Chondrocyte (in vitro differentiated cells): ENCODE measurements around the gene PTCHD1. TPM values are rescaled to one million over a fixed set of nuclear protein-coding genes. Genes with fewer than 3 reads are reported as not detected.

ENCODE experiments used
- DNase-seq: peaks from one replicate; pipeline ENCODE4 v3.0.0; 2021; ENCODE audit warnings: mixed read lengths, low spot score
- H3K27ac Mint-ChIP-seq: one replicate; pipeline ENCODE4 v1.8.0; 2021; ENCODE audit warnings: mild to moderate bottlenecking, moderate library complexity, mixed read lengths; ENCODE audit not compliant: unreplicated experiment
- H3K27me3 Mint-ChIP-seq: 2 replicates; pipeline ENCODE4 v1.8.0; 2021; ENCODE audit warnings: low read depth, mixed read lengths
- H3K36me3 Mint-ChIP-seq: 2 replicates; pipeline ENCODE4 v1.8.0; 2021; ENCODE audit warnings: low read depth, mixed read lengths
- H3K4me1 Mint-ChIP-seq: 2 replicates; pipeline ENCODE4 v1.8.0; 2021; ENCODE audit warnings: low read depth, mild to moderate bottlenecking, mixed read lengths
- H3K4me3 Mint-ChIP-seq: one replicate; pipeline ENCODE4 v1.8.0; 2021; ENCODE audit warnings: mild to moderate bottlenecking, moderate library complexity, mixed read lengths; ENCODE audit not compliant: unreplicated experiment
- H3K9me3 Mint-ChIP-seq: 2 replicates; pipeline ENCODE4 v1.8.0; 2021; ENCODE audit warnings: low read depth, mixed read lengths
- CTCF ChIP-seq: fragments of 200-600 bp; sonication (generic); IDR thresholded peaks from 2 replicates; pipeline ENCODE4 v1.5.0; 2021; ENCODE audit warnings: antibody characterized with exemption, mild to moderate bottlenecking, moderate library complexity
- total RNA-seq: library from RNA; stranded (reverse); gene quantifications from 3 replicates; pipeline ENCODE4 v1.2.1, GENCODE V29; 2021

The PTCHD1 gene
- total RNA-seq, 1 donor from 2014 or later: 0.82 TPM

DNA sequence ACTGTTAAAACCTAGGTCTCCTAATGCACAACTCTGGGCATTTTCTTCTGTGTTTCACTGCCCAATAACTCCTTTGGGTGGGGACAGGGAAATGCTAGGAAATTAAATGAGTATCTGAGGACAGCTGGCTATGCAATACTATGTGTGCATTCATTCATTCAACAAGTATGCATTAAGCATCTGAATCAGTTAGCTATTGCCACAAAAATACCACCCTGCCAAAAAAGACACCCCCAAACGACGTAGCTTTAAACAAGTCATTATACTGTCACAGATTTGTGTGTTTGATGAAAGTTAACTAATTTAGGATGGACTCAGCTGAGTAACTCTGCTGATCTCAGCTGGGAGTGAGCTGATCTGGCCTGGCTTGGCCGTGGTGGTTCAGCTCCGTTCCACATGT lies 29.8 kb upstream of the PTCHD1 start:
- no peak overlapping the region for H3K27ac Mint-ChIP-seq
- no peaks in the 10 kb centered on the region for H3K4me1 Mint-ChIP-seq
- H3K4me3 Mint-ChIP-seq: no peak overlapping the region
- DNase-seq: no peak
- H3K9me3 Mint-ChIP-seq: no peaks in the 10 kb centered on the region
- TF ChIP-seq CTCF: no peak
- H3K27me3 Mint-ChIP-seq: peaks cover 22% of the 10 kb centered on the region
- H3K36me3 Mint-ChIP-seq: no peaks in the 10 kb centered on the region

GRCh38 chrX:23311731-23312130 lies 22.9 kb upstream of the PTCHD1 start:
- Mint-ChIP-seq H3K4me1 (no peaks in the 10 kb centered on the region), H3K27me3 (peaks cover 17% of the 10 kb centered on the region), H3K27ac (no peak overlapping the region), H3K36me3 (no peaks in the 10 kb centered on the region), H3K9me3 (no peaks in the 10 kb centered on the region), H3K4me3 (no peak overlapping the region)
- DNase-seq: no peak
- TF ChIP-seq CTCF: no peak

DNA sequence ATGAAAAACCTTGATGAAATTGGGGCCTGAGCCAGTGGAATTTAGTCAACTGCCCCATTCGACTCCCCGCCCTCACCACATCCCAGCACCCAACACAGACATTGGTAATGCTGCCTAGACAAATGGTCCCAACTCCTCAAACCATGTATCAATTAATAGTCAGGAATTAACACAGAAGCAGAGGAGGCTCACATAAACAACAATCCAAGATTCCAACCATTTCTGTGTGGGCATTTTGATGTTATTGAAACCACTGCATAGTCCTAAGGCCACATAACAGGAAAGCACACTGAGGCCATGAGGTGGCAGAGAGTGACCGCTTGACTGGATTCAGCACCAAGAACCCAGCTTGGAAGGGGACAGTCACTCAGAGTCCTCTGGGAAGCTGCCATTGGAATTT lies 22.5 kb upstream of the PTCHD1 start:
- Mint-ChIP-seq H3K27ac (no peak overlapping the region), H3K4me1 (no peaks in the 10 kb centered on the region), H3K4me3 (no peak overlapping the region), H3K27me3 (peaks cover 16% of the 10 kb centered on the region), H3K36me3 (no peaks in the 10 kb centered on the region), H3K9me3 (no peaks in the 10 kb centered on the region)
- no peak for TF ChIP-seq CTCF
- DNase-seq: no peak

- DNase-seq: no peak
- H3K27ac Mint-ChIP-seq: no peak overlapping the region
- H3K9me3 Mint-ChIP-seq: peaks cover 2% of the 10 kb centered on the region
- no peak overlapping the region for H3K4me3 Mint-ChIP-seq
- H3K4me1 Mint-ChIP-seq: no peaks in the 10 kb centered on the region
- H3K36me3 Mint-ChIP-seq: no peaks in the 10 kb centered on the region
- TF ChIP-seq CTCF: peak; percentile 79
- peaks cover 21% of the 10 kb centered on the region for H3K27me3 Mint-ChIP-seq
Measured at GRCh38 chrX:23317799-23318724, 16.6 kb upstream of the PTCHD1 start.

- H3K9me3 Mint-ChIP-seq: no peaks in the 10 kb centered on the region
- no peak overlapping the region for H3K4me3 Mint-ChIP-seq
- H3K27me3 Mint-ChIP-seq: peaks cover 49% of the 10 kb centered on the region
- no peak for TF ChIP-seq CTCF
- no peak overlapping the region for H3K27ac Mint-ChIP-seq
- H3K4me1 Mint-ChIP-seq: peaks cover 6% of the 10 kb centered on the region
- no peak for DNase-seq
- no peaks in the 10 kb centered on the region for H3K36me3 Mint-ChIP-seq
Measured at GRCh38 chrX:23327104-23327503, 7.5 kb upstream of the PTCHD1 start.
